OCI-LY3 (cell line): ENCODE results near the gene MFSD12.

Experiments used
- CTCF ChIP-seq: fragments of 200-600, 300-600 bp; sonication (generic); IDR thresholded peaks from 2 replicates; pipeline ENCODE4 v1.5.1; 2014; ENCODE audit warnings: antibody characterized with exemption, low read length, low read depth
- EZH2phosphoT487 ChIP-seq: fragments of 200-600 bp; shearing (Covaris generic); IDR thresholded peaks from 2 replicates; pipeline ENCODE4 v1.6.1; 2018; ENCODE audit warnings: antibody characterized with exemption, mixed run types, low read depth

GRCh38 chr19:3554254-3555083, 2.9 kb downstream of the MFSD12 start:
- TF ChIP-seq CTCF = no peak
- no peak for TF ChIP-seq EZH2phosphoT487
